HL-60 (cell line): ENCODE results near the gene DND1.
"Not testable (repeated sequence)": the region's sequence is repeated elsewhere in the genome, so short reads cannot be mapped to it uniquely, and the experiment has no call there.

Source experiments
- DNase-seq, 2 experiments: peaks; one replicate each; pipeline ENCODE4 v3.0.0-alpha.2; 2010 to 2020; ENCODE audit warnings: low read depth in 1 of 2, low spot score in 1 of 2
- H3K27ac ChIP-seq: fragments of 250-450 bp; sonication (Bioruptor Pico); replicated peaks from 2 replicates; pipeline ENCODE4 v1.5.1; 2020; ENCODE audit warnings: mild to moderate bottlenecking, moderate library complexity
- H3K27me3 ChIP-seq: fragments of 250-450 bp; sonication (Bioruptor Pico); 2 replicates; pipeline ENCODE4 v1.5.1; 2021; ENCODE audit warnings: mild to moderate bottlenecking, moderate library complexity; ENCODE audit not compliant: insufficient read depth, poor library complexity, severe bottlenecking
- H3K4me3 ChIP-seq: replicated peaks from 2 replicates; pipeline ENCODE4 v1.5.1; 2011; ENCODE audit warnings: mild to moderate bottlenecking, control low read depth, low read length; ENCODE audit not compliant: insufficient read depth
- CTCF ChIP-seq: IDR thresholded peaks from one replicate; pipeline ENCODE4 v1.5.1; 2011; ENCODE audit warnings: low read length, control low read depth, inconsistent platforms; ENCODE audit not compliant: insufficient read depth
- GABPA ChIP-seq: IDR thresholded peaks from 2 replicates; pipeline ENCODE4 v1.6.1; 2012; ENCODE audit warnings: low read depth
- POLR2AphosphoS5 ChIP-seq: IDR thresholded peaks from 2 replicates; pipeline ENCODE4 v1.6.1; 2012; ENCODE audit warnings: low read depth
- SPI1 ChIP-seq: IDR thresholded peaks from 2 replicates; pipeline ENCODE4 v1.6.1; 2012; ENCODE audit warnings: low read depth, mild to moderate bottlenecking, borderline replicate concordance
- TF ChIP-seq, protein P1 (sequence below): IDR thresholded peaks from 2 replicates; pipeline ENCODE4 v1.6.1; 2012; ENCODE audit warnings: low read depth; ENCODE audit not compliant: insufficient replicate concordance

The DND1 gene

DNA sequence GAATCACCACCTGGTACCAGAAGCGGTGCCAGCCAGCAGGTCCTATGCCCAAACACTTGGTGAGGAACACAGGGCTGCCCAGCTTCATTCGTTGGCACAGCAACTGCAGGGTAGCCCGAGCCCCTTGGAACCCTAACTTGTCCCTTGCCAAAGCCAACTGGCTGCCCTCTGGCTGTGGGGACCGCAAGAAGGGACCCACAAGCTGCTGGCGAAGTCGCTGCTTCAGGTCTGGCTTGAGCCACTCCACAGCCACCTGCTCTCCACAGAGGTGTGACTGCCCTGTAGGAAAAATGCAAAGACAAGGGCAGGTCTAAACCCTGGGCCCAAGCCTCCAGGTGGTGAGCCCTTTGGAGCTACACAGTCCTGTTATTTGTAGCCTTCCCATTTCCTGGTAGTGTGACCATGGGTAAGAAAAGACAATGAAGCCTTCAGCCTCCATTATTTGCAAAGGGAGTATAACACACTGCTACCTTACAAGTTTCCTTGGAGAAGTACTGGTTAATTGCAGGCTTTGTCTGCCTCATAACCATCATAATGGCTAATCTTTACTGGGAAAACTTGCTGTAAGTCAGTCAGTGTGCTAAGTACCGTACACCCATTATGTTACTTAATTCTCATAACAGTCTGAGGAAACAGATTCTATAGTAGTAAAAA is 1.8 kb downstream of the DND1 start:
- no peak for DNase-seq
- no peak overlapping the region for H3K27ac ChIP-seq
- no peak overlapping the region for H3K4me3 ChIP-seq
- no peak for TF ChIP-seq CTCF
- H3K27me3 ChIP-seq = no peaks in the 10 kb centered on the region

DNA sequence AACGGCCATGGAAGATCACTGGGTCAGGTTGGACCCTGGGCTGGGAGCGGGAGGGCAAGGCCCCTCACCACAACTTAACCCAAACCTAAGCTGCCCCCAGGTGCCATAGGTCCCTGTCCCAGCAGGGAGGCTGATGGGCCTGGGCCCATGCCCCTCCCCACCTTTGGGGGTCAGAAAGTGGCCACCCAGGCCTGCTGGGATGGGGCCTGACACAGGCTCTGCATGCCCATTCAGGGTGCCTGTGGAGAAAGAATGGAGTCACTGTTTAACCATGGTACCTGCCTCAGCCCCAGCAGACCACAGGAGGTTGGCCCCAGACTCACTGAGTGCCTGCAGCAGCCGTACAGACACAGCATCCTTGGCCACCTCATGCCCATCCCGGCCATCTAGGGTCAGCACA is 2.3 kb downstream of the DND1 start:
- not testable (repeated sequence) for H3K27me3 ChIP-seq, DNase-seq, H3K27ac ChIP-seq, H3K4me3 ChIP-seq

- no peaks in the 10 kb centered on the region for H3K27me3 ChIP-seq
- TF ChIP-seq, protein P1, sequence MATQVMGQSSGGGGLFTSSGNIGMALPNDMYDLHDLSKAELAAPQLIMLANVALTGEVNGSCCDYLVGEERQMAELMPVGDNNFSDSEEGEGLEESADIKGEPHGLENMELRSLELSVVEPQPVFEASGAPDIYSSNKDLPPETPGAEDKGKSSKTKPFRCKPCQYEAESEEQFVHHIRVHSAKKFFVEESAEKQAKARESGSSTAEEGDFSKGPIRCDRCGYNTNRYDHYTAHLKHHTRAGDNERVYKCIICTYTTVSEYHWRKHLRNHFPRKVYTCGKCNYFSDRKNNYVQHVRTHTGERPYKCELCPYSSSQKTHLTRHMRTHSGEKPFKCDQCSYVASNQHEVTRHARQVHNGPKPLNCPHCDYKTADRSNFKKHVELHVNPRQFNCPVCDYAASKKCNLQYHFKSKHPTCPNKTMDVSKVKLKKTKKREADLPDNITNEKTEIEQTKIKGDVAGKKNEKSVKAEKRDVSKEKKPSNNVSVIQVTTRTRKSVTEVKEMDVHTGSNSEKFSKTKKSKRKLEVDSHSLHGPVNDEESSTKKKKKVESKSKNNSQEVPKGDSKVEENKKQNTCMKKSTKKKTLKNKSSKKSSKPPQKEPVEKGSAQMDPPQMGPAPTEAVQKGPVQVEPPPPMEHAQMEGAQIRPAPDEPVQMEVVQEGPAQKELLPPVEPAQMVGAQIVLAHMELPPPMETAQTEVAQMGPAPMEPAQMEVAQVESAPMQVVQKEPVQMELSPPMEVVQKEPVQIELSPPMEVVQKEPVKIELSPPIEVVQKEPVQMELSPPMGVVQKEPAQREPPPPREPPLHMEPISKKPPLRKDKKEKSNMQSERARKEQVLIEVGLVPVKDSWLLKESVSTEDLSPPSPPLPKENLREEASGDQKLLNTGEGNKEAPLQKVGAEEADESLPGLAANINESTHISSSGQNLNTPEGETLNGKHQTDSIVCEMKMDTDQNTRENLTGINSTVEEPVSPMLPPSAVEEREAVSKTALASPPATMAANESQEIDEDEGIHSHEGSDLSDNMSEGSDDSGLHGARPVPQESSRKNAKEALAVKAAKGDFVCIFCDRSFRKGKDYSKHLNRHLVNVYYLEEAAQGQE = no peak
- TF ChIP-seq CTCF = no peak
- TF ChIP-seq GABPA = peak; percentile 90
- TF ChIP-seq POLR2AphosphoS5 = peak; percentile 68; the same call in 1 of the 2 replicates
- TF ChIP-seq SPI1 = peak; percentile 54; the same call in 1 of the 2 replicates
- DNase-seq = peak; percentile 90 to 99
These were observed 8.8 kb downstream of the DND1 start, which contains the start of gene WDR55 for GRCh38 chr5:140664359-140665119. TSS of gene WDR55 (plus strand) at chr5:140664904. CDS start at chr5:140664913, 9 bp downstream.

DNA sequence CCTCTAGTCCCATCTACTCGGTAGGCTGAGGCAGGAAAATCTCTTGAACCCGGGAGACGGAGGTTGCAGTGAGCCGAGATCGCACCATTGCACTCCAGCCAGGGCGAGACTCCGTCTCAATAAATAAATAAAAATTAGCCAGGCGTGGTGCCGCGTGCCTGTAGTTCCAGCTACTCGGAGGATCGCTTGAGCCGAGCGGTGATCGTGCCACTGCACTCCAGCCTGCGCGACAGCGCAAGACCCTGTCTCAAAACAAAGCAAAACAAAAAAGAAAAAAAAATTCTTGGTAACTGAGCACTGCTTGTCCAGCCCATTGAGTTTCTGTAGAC is 9.4 kb downstream of the DND1 start:
- peak overlapping the region; percentile 80 for H3K27ac ChIP-seq
- DNase-seq = no peak
- H3K27me3 ChIP-seq = no peaks in the 10 kb centered on the region
- peak overlapping the region; percentile 87 for H3K4me3 ChIP-seq
- TF ChIP-seq CTCF = no peak
- TF ChIP-seq POLR2AphosphoS5 = no peak
- TF ChIP-seq, protein P1 = no peak
- TF ChIP-seq SPI1 = no peak
- no peak for TF ChIP-seq GABPA

More at GRCh38 chr5:140664359-140665119, 8.8 kb downstream of the DND1 start, which contains the start of gene WDR55:
- Histone ChIP-seq H3K4me3 (peak within 1 kb of the TSS; percentile 87), H3K27ac (peak within 1 kb of the TSS; percentile 80)

DNA sequence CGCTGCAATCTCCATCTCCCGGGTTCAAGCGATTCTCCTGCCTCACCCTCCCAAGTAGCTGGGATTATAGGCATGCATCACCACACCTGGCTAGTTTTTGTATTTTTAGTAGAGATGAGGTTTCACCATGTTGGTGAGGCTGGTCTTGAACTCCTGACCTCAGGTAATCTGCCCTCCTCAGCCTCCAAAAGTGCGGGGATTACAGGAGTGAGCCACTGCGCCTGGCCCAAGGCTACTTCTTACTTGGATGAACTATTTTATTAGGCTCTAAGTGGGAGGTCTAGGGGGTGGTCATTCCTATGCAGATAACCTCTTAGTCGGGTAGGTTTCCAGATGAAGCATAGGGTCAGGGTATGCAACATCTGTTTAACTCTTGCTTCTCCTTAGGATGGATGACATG is 13.0 kb downstream of the DND1 start:
- not testable (repeated sequence) for DNase-seq, H3K27ac ChIP-seq, H3K27me3 ChIP-seq

More for the DNA sequence above, 13.0 kb downstream of the DND1 start:
- not testable (repeated sequence) for H3K4me3 ChIP-seq
